Neural cell (in vitro differentiated cells): Measurements from ENCODE around the gene DUSP12. TPM values are rescaled to one million over a fixed set of nuclear protein-coding genes. Genes with fewer than 3 reads are reported as not detected.

Source experiments
- H2AFZ ChIP-seq: fragments of 200-600, 300-800 bp; sonication (generic), shearing (Covaris generic); 2 replicates; pipeline ENCODE4 v1.6.0; 2014; ENCODE audit warnings: low read depth, mild to moderate bottlenecking, antibody characterized with exemption, low read length, moderate library complexity
- H3F3A ChIP-seq: fragments of 200-600 bp; shearing (Covaris generic); 2 replicates; pipeline ENCODE4 v1.6.1; 2016; ENCODE audit warnings: mild to moderate bottlenecking, moderate library complexity, mixed read lengths, antibody characterized with exemption, low read length; ENCODE audit not compliant: insufficient read depth, poor library complexity, severe bottlenecking
- H3K27ac ChIP-seq: fragments of 200-600, 300-800 bp; sonication (generic), shearing (Covaris generic); 2 replicates; pipeline ENCODE4 v1.5.1; 2014; ENCODE audit warnings: mild to moderate bottlenecking, low read length, moderate library complexity
- H3K27me3 ChIP-seq: fragments of 300-800, 200-600 bp; sonication (generic), shearing (Covaris generic); 2 replicates; pipeline ENCODE4 v1.6.0; 2014; ENCODE audit warnings: mild to moderate bottlenecking, low read depth, low read length, moderate library complexity; ENCODE audit not compliant: insufficient read depth
- H3K36me3 ChIP-seq: fragments of 300-800, 200-600 bp; sonication (generic), shearing (Covaris generic); 2 replicates; pipeline ENCODE4 v1.5.1; 2014; ENCODE audit warnings: mild to moderate bottlenecking, antibody characterized with exemption, low read length, moderate library complexity; ENCODE audit not compliant: insufficient read depth
- H3K4me2 ChIP-seq: fragments of 300-800, 200-600 bp; sonication (generic), shearing (Covaris generic); 2 replicates; pipeline ENCODE4 v1.6.0; 2014; ENCODE audit warnings: mild to moderate bottlenecking, low read length
- H3K4me3 ChIP-seq: fragments of 300-800, 200-600 bp; sonication (generic), shearing (Covaris generic); 2 replicates; pipeline ENCODE4 v1.5.1; 2014; ENCODE audit warnings: mild to moderate bottlenecking, low read length, moderate library complexity
- H3K79me2 ChIP-seq: fragments of 200-600 bp; shearing (Covaris generic); replicated peaks from 2 replicates; pipeline ENCODE4 v1.6.0; 2014; ENCODE audit warnings: mild to moderate bottlenecking, low read length, moderate library complexity; ENCODE audit not compliant: insufficient read depth
- H3K9ac ChIP-seq: fragments of 300-800, 200-600 bp; sonication (generic), shearing (Covaris generic); 2 replicates; pipeline ENCODE4 v1.6.1; 2016; ENCODE audit warnings: mild to moderate bottlenecking, low read length, mixed read lengths
- H3K9me2 ChIP-seq: fragments of 200-600 bp; shearing (Covaris generic); 2 replicates; pipeline ENCODE4 v1.6.1; 2016; ENCODE audit warnings: mild to moderate bottlenecking, low read length, mixed read lengths; ENCODE audit not compliant: insufficient read depth
- H3K9me3 ChIP-seq: fragments of 200-600, 300-800 bp; sonication (generic), shearing (Covaris generic); 2 replicates; pipeline ENCODE4 v1.6.1; 2016; ENCODE audit warnings: mild to moderate bottlenecking, mixed run types, low read length, moderate library complexity, mixed read lengths
- H4K20me1 ChIP-seq: fragments of 200-600 bp; shearing (Covaris generic); 2 replicates; pipeline ENCODE4 v1.6.1; 2016; ENCODE audit warnings: mild to moderate bottlenecking, mixed run types; ENCODE audit not compliant: insufficient read depth
- EP300 ChIP-seq: fragments of 450-650 bp; conservative IDR thresholded peaks from 2 replicates; pipeline ENCODE4 v1.6.1; 2014; ENCODE audit warnings: antibody characterized with exemption, mild to moderate bottlenecking, moderate library complexity; ENCODE audit not compliant: poor library complexity, severe bottlenecking
- EZH2 ChIP-seq: fragments of 200-600, 300-800 bp; shearing (Covaris generic), sonication (generic); IDR thresholded peaks from 2 replicates; pipeline ENCODE4 v1.6.1; 2014; ENCODE audit warnings: antibody characterized with exemption, low read length, borderline replicate concordance, mild to moderate bottlenecking; ENCODE audit not compliant: insufficient read depth, poor library complexity, severe bottlenecking
- MXI1 ChIP-seq: fragments of 450-650 bp; conservative IDR thresholded peaks from 2 replicates; pipeline ENCODE4 v1.6.1; 2014; ENCODE audit warnings: antibody characterized with exemption, mild to moderate bottlenecking; ENCODE audit not compliant: poor library complexity, severe bottlenecking
- POLR2AphosphoS5 ChIP-seq: IDR thresholded peaks from 2 replicates; pipeline ENCODE4 v1.6.1; 2012
- RAD21 ChIP-seq: fragments of 450-650 bp; conservative IDR thresholded peaks from 2 replicates; pipeline ENCODE4 v1.6.1; 2014; ENCODE audit warnings: antibody characterized with exemption, mild to moderate bottlenecking, moderate library complexity
- SMC3 ChIP-seq: fragments of 450-650 bp; conservative IDR thresholded peaks from 2 replicates; pipeline ENCODE4 v1.6.1; 2014; ENCODE audit warnings: antibody characterized with exemption, mild to moderate bottlenecking, moderate library complexity; ENCODE audit not compliant: poor library complexity
- TAF1 ChIP-seq: IDR thresholded peaks from 2 replicates; pipeline ENCODE4 v1.6.1; 2012; ENCODE audit warnings: low read depth
- polyA plus RNA-seq: library from polyadenylated mRNA; depleted of rRNA; stranded (reverse); fragments of >200 nt; gene quantifications from 2 replicates; pipeline ENCODE4 v1.2.3, GENCODE V29; 2014
- TF ChIP-seq, protein P1 (sequence below): IDR thresholded peaks from 2 replicates; pipeline ENCODE4 v1.6.1; 2012; ENCODE audit warnings: borderline replicate concordance
- TF ChIP-seq, protein P2 (sequence below): fragments of 450-650 bp; IDR thresholded peaks from 2 replicates; pipeline ENCODE4 v1.5.1; 2014; ENCODE audit warnings: antibody characterized with exemption, mild to moderate bottlenecking, moderate library complexity; ENCODE audit not compliant: poor library complexity, severe bottlenecking

Gene DUSP12
- polyA plus RNA-seq, 1 donor from 2014 or later = 209 TPM

DNA sequence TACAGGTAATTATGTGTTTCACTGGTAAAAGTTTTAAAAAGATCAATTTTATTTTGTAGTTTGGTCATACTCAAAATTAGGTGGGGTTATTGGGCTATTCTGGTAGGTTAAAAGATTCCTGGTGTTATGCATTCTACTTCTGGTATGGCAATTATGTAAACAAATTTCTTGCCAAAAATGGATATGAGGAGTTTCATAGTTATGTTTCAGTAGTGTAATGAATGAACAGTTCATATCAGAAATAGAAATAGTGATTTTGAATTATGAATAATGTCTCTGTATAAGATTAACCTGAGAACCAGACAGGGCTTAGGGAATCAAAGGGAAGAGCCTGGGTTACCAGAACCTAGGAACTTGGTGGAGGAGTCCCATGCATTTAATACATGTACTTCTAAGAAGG is 32.4 kb downstream of the DUSP12 start:
- Histone ChIP-seq H4K20me1 (no peaks in the 10 kb centered on the region), H3K4me3 (no peak overlapping the region), H3K4me2 (no peak overlapping the region), H3K9me3 (no peaks in the 10 kb centered on the region), H3K27me3 (no peaks in the 10 kb centered on the region), H2AFZ (no peak overlapping the region), H3F3A (no peaks in the 10 kb centered on the region), H3K9me2 (no peaks in the 10 kb centered on the region), H3K27ac (no peak overlapping the region), H3K36me3 (no peaks in the 10 kb centered on the region), H3K79me2 (no peaks in the 10 kb centered on the region), H3K9ac (no peak overlapping the region)
- TF ChIP-seq RAD21 (no peak), SMC3 (no peak)
- TF ChIP-seq, protein P1, sequence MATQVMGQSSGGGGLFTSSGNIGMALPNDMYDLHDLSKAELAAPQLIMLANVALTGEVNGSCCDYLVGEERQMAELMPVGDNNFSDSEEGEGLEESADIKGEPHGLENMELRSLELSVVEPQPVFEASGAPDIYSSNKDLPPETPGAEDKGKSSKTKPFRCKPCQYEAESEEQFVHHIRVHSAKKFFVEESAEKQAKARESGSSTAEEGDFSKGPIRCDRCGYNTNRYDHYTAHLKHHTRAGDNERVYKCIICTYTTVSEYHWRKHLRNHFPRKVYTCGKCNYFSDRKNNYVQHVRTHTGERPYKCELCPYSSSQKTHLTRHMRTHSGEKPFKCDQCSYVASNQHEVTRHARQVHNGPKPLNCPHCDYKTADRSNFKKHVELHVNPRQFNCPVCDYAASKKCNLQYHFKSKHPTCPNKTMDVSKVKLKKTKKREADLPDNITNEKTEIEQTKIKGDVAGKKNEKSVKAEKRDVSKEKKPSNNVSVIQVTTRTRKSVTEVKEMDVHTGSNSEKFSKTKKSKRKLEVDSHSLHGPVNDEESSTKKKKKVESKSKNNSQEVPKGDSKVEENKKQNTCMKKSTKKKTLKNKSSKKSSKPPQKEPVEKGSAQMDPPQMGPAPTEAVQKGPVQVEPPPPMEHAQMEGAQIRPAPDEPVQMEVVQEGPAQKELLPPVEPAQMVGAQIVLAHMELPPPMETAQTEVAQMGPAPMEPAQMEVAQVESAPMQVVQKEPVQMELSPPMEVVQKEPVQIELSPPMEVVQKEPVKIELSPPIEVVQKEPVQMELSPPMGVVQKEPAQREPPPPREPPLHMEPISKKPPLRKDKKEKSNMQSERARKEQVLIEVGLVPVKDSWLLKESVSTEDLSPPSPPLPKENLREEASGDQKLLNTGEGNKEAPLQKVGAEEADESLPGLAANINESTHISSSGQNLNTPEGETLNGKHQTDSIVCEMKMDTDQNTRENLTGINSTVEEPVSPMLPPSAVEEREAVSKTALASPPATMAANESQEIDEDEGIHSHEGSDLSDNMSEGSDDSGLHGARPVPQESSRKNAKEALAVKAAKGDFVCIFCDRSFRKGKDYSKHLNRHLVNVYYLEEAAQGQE = no peak

DNA sequence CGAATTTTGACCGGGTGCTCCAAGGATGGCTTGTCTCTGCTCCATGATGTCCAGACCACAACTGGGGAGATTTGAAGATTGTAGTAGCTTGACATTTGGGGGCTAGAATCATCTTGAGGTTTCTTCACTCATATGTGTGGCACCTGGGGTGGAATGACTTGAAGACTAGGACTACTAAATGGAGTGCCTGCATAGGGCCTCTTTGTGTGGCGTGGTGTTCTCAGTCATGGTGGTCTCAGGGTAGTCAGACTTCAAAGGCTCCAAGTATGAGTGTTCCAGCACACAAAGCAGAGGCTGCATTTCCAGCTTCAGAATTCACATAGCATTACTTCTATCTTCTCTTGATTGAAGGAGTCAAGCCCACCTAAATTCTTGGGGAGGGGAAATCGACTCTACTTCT is 33.3 kb downstream of the DUSP12 start:
- no peaks in the 10 kb centered on the region for H3K9me2 ChIP-seq
- H3K4me2 ChIP-seq = no peak overlapping the region
- H3K9ac ChIP-seq = no peak overlapping the region
- H3K36me3 ChIP-seq = no peaks in the 10 kb centered on the region
- TF ChIP-seq, protein P2, sequence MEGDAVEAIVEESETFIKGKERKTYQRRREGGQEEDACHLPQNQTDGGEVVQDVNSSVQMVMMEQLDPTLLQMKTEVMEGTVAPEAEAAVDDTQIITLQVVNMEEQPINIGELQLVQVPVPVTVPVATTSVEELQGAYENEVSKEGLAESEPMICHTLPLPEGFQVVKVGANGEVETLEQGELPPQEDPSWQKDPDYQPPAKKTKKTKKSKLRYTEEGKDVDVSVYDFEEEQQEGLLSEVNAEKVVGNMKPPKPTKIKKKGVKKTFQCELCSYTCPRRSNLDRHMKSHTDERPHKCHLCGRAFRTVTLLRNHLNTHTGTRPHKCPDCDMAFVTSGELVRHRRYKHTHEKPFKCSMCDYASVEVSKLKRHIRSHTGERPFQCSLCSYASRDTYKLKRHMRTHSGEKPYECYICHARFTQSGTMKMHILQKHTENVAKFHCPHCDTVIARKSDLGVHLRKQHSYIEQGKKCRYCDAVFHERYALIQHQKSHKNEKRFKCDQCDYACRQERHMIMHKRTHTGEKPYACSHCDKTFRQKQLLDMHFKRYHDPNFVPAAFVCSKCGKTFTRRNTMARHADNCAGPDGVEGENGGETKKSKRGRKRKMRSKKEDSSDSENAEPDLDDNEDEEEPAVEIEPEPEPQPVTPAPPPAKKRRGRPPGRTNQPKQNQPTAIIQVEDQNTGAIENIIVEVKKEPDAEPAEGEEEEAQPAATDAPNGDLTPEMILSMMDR = no peak
- TF ChIP-seq RAD21 (no peak), MXI1 (no peak), EZH2 (no peak), POLR2AphosphoS5 (no peak), TAF1 (no peak), EP300 (no peak), SMC3 (no peak)
- TF ChIP-seq, protein P1 = no peak
- H3K27ac ChIP-seq = no peak overlapping the region
- no peaks in the 10 kb centered on the region for H4K20me1 ChIP-seq
- H2AFZ ChIP-seq = no peak overlapping the region
- H3F3A ChIP-seq = no peaks in the 10 kb centered on the region
- no peaks in the 10 kb centered on the region for H3K27me3 ChIP-seq
- no peaks in the 10 kb centered on the region for H3K9me3 ChIP-seq
- H3K79me2 ChIP-seq = no peaks in the 10 kb centered on the region
- no peak overlapping the region for H3K4me3 ChIP-seq
